Neuronal stem cell (in vitro differentiated cells): Measurements from ENCODE around the gene VSTM4.

Source experiments
- DNase-seq: peaks from one replicate; pipeline ENCODE4 v3.0.0-alpha.2; 2013; ENCODE audit warnings: low spot score
- H2AFZ ChIP-seq: one replicate; pipeline ENCODE4 v1.6.1; 2013; ENCODE audit warnings: mild to moderate bottlenecking, low read length, inconsistent platforms
- H2AK5ac ChIP-seq: 2 replicates; pipeline ENCODE4 v1.6.1; 2013; ENCODE audit warnings: low read depth, mild to moderate bottlenecking, inconsistent platforms, low read length, moderate library complexity, mixed read lengths
- H2BK120ac ChIP-seq: 2 replicates; pipeline ENCODE4 v1.6.1; 2013; ENCODE audit warnings: low read depth, mild to moderate bottlenecking, inconsistent platforms, low read length, moderate library complexity, mixed read lengths
- H2BK12ac ChIP-seq: one replicate; pipeline ENCODE4 v1.6.1; 2013; ENCODE audit warnings: low read length, inconsistent platforms
- H2BK15ac ChIP-seq: 2 replicates; pipeline ENCODE4 v1.6.1; 2013; ENCODE audit warnings: mild to moderate bottlenecking, low read length, inconsistent platforms, mixed read lengths
- H2BK5ac ChIP-seq: one replicate; pipeline ENCODE4 v1.6.1; 2013; ENCODE audit warnings: inconsistent platforms, mild to moderate bottlenecking, low read length, moderate library complexity
- H3K14ac ChIP-seq: one replicate; pipeline ENCODE4 v1.6.1; 2013; ENCODE audit warnings: low read length, inconsistent platforms
- H3K18ac ChIP-seq: 2 replicates; pipeline ENCODE4 v1.6.1; 2013; ENCODE audit warnings: low read length, inconsistent platforms
- H3K23ac ChIP-seq: 2 replicates; pipeline ENCODE4 v1.6.1; 2013; ENCODE audit warnings: low read depth, mild to moderate bottlenecking, mixed read lengths, low read length, inconsistent platforms; ENCODE audit not compliant: poor library complexity
- H3K27ac ChIP-seq: replicated peaks from 3 replicates; pipeline ENCODE4 v1.5.1; 2013; ENCODE audit warnings: low read length, inconsistent platforms
- H3K27me3 ChIP-seq, 3 experiments: 2 replicates each; pipeline ENCODE4 v1.6.1; 2013; ENCODE audit warnings: low read length in 3 of 3, mild to moderate bottlenecking in 2 of 3, inconsistent platforms in 1 of 3, low read depth in 1 of 3, mixed read lengths in 1 of 3, moderate library complexity in 1 of 3; ENCODE audit not compliant: control insufficient read depth in 3 of 3, insufficient read depth in 3 of 3
- H3K36me3 ChIP-seq, 2 donors: replicated peaks in 1 of 2; 2 replicates each; pipeline ENCODE4 v1.6.1; 2013; ENCODE audit warnings: low read length in 2 of 2; ENCODE audit not compliant: control insufficient read depth in 2 of 2, insufficient read depth in 2 of 2
- H3K4ac ChIP-seq: 2 replicates; pipeline ENCODE4 v1.6.1; 2013; ENCODE audit warnings: inconsistent platforms, mild to moderate bottlenecking, low read length, moderate library complexity
- H3K4me1 ChIP-seq, 2 donors: 1 replicate in 1 of 2; 2 replicates in 1 of 2; pipeline ENCODE4 v1.6.1; 2013; ENCODE audit warnings: low read length in 2 of 2, low read depth in 1 of 2; ENCODE audit not compliant: control insufficient read depth in 2 of 2, insufficient read depth in 1 of 2
- H3K4me2 ChIP-seq: one replicate; pipeline ENCODE4 v1.6.1; 2013; ENCODE audit warnings: mild to moderate bottlenecking, low read length, inconsistent platforms; ENCODE audit not compliant: insufficient read depth, poor library complexity, severe bottlenecking
- H3K4me3 ChIP-seq, 2 donors: 2 replicates each; pipeline ENCODE4 v1.5.1; 2013; ENCODE audit warnings: low read length in 2 of 2, mild to moderate bottlenecking in 2 of 2, inconsistent platforms in 1 of 2, moderate library complexity in 1 of 2
- H3K79me1 ChIP-seq: one replicate; pipeline ENCODE4 v1.6.1; 2013; ENCODE audit warnings: low read depth, mild to moderate bottlenecking, inconsistent platforms, low read length, moderate library complexity
- H3K9ac ChIP-seq: one replicate; pipeline ENCODE4 v1.6.1; 2013; ENCODE audit warnings: mild to moderate bottlenecking, low read depth, low read length, inconsistent platforms; ENCODE audit not compliant: poor library complexity
- H3K9me3 ChIP-seq, 2 donors: replicated peaks in 1 of 2; 2 replicates each; pipeline versions ENCODE3 to v1.6.1; 2013; ENCODE audit warnings: low read length in 2 of 2, mild to moderate bottlenecking in 2 of 2, inconsistent platforms in 1 of 2, low read depth in 1 of 2, mixed read lengths in 1 of 2, moderate library complexity in 1 of 2; ENCODE audit not compliant: control insufficient read depth in 2 of 2, insufficient read depth in 1 of 2
- H4K8ac ChIP-seq: one replicate; pipeline ENCODE4 v1.6.1; 2013; ENCODE audit warnings: low read depth, mild to moderate bottlenecking, inconsistent platforms, low read length, moderate library complexity
- H4K91ac ChIP-seq: one replicate; pipeline ENCODE4 v1.6.1; 2013; ENCODE audit warnings: low read length, low read depth, mild to moderate bottlenecking, inconsistent platforms; ENCODE audit not compliant: poor library complexity
- WGBS, 2 donors: extraction: QIAGEN DNeasy Blood & Tissue Kit; methylation state at CpG; one replicate each; pipeline ENCODE4 v1.1.7; 2013; ENCODE audit warnings: missing lambda C conversion rate in 2 of 2, mixed read lengths in 1 of 2; ENCODE audit not compliant: insufficient read length in 2 of 2, insufficient replicate concordance in 1 of 2; ENCODE audit errors: extremely low coverage in 2 of 2; 5-methylcytosine and 5-hydroxymethylcytosine counted together

The VSTM4 gene

GRCh38 chr10:49079499-49079898 lies 35.8 kb downstream of the VSTM4 start:
- no peak overlapping the region for H3K4ac ChIP-seq
- peaks cover 0 to 2% of the 10 kb centered on the region in 2 donors for H3K36me3 ChIP-seq
- H2BK5ac ChIP-seq: no peak overlapping the region
- no peak overlapping the region for H2BK12ac ChIP-seq
- WGBS, 2 donors: no CpG with 5 or more reads among the region's 3 CpGs
- no peak overlapping the region for H4K8ac ChIP-seq
- H3K79me1 ChIP-seq: no peaks in the 10 kb centered on the region
- H2AK5ac ChIP-seq: no peak overlapping the region
- no peak for DNase-seq
- H2BK120ac ChIP-seq: no peak overlapping the region
- no peak overlapping the region for H3K14ac ChIP-seq
- no peak overlapping the region for H2AFZ ChIP-seq
- no peak overlapping the region for H3K23ac ChIP-seq
- peaks cover 0 to 29% (median 0%) of the 10 kb centered on the region in 3 experiments for H3K27me3 ChIP-seq
- peaks cover 19 to 38% of the 10 kb centered on the region in 2 donors for H3K4me1 ChIP-seq
- peaks cover 0 to 4% of the 10 kb centered on the region in 2 donors for H3K9me3 ChIP-seq
- no peak overlapping the region for H3K4me2 ChIP-seq
- no peak overlapping the region for H3K27ac ChIP-seq
- H3K4me3 ChIP-seq: no peak overlapping the region
- H3K18ac ChIP-seq: no peak overlapping the region
- H4K91ac ChIP-seq: no peak overlapping the region
- H3K9ac ChIP-seq: no peak overlapping the region
- H2BK15ac ChIP-seq: no peak overlapping the region

DNA sequence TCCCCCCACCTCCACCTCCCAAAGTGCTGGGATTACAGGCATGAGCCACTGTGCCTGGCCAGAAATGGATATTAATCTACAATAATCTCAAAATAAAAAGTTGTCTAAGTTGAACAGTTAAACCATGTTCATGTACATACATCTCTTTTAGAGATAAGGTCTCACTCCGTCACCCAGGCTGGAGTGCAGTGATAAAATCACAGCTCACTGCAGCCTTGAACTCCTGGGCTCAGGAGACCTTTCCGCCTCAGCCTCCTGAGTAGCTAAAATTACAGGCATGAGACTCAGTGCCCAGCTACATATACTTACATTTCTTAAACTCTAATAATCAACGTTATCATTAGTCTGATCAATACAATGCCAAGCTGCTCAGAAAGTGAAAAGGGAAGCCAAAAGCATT lies 36.2 kb downstream of the VSTM4 start:
- H2BK120ac ChIP-seq: no peak overlapping the region
- H3K27me3 ChIP-seq: peaks cover 0 to 25% (median 0%) of the 10 kb centered on the region in 3 experiments
- whole genome bisulfite sequencing, 2 donors: no CpG with 5 or more reads among the region's 3 CpGs
- no peak overlapping the region for H2AFZ ChIP-seq
- H3K14ac ChIP-seq: no peak overlapping the region
- no peak overlapping the region for H3K9ac ChIP-seq
- H3K36me3 ChIP-seq: peaks cover 0 to 2% of the 10 kb centered on the region in 2 donors
- no peaks in the 10 kb centered on the region for H3K79me1 ChIP-seq
- H2BK15ac ChIP-seq: no peak overlapping the region
- no peak overlapping the region for H2BK12ac ChIP-seq
- H3K4ac ChIP-seq: no peak overlapping the region
- DNase-seq: no peak
- H3K9me3 ChIP-seq: no peaks in the 10 kb centered on the region
- H3K4me3 ChIP-seq: no peak overlapping the region
- no peak overlapping the region for H4K8ac ChIP-seq
- no peak overlapping the region for H4K91ac ChIP-seq
- H3K4me1 ChIP-seq: peaks cover 19 to 36% of the 10 kb centered on the region in 2 donors
- H2BK5ac ChIP-seq: no peak overlapping the region
- H3K23ac ChIP-seq: no peak overlapping the region
- no peak overlapping the region for H3K18ac ChIP-seq
- H3K4me2 ChIP-seq: no peak overlapping the region
- H2AK5ac ChIP-seq: no peak overlapping the region
- no peak overlapping the region for H3K27ac ChIP-seq

DNA sequence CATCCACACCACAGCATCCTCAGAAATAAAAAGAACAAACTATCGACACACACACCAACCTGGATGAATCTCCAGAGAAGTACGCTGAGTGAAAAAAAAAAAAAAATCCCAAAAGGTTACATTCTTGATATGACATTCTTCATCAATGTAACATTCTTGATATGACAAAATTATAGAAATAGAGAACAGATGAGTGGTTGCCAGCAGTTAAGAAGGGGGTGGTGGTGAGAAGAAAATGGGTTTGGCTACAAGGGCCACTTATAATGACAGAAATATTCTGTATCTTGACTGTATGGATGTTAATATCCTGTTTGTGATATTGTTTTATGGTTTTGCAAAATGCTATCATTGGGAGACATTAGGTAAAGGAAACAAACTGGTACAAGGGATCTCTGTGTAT lies 36.9 kb downstream of the VSTM4 start:
- Histone ChIP-seq H3K27ac (no peak overlapping the region), H2BK12ac (no peak overlapping the region), H3K14ac (no peak overlapping the region), H3K4ac (no peak overlapping the region), H3K36me3 (peaks cover 0 to 2% of the 10 kb centered on the region in 2 donors), H2AK5ac (no peak overlapping the region), H3K79me1 (no peaks in the 10 kb centered on the region), H3K18ac (no peak overlapping the region), H4K8ac (no peak overlapping the region), H3K4me1 (peaks cover 16 to 30% of the 10 kb centered on the region in 2 donors), H2BK120ac (no peak overlapping the region), H3K9me3 (no peaks in the 10 kb centered on the region), H3K4me2 (no peak overlapping the region), H2BK15ac (no peak overlapping the region), H2AFZ (no peak overlapping the region), H3K23ac (no peak overlapping the region), H2BK5ac (no peak overlapping the region), H3K27me3 (peaks cover 0 to 22% (median 0%) of the 10 kb centered on the region in 3 experiments), H3K9ac (no peak overlapping the region), H4K91ac (no peak overlapping the region), H3K4me3 (no peak overlapping the region)
- DNase-seq: no peak
- WGBS, 2 donors: no CpG with 5 or more reads among the region's 2 CpGs

DNA sequence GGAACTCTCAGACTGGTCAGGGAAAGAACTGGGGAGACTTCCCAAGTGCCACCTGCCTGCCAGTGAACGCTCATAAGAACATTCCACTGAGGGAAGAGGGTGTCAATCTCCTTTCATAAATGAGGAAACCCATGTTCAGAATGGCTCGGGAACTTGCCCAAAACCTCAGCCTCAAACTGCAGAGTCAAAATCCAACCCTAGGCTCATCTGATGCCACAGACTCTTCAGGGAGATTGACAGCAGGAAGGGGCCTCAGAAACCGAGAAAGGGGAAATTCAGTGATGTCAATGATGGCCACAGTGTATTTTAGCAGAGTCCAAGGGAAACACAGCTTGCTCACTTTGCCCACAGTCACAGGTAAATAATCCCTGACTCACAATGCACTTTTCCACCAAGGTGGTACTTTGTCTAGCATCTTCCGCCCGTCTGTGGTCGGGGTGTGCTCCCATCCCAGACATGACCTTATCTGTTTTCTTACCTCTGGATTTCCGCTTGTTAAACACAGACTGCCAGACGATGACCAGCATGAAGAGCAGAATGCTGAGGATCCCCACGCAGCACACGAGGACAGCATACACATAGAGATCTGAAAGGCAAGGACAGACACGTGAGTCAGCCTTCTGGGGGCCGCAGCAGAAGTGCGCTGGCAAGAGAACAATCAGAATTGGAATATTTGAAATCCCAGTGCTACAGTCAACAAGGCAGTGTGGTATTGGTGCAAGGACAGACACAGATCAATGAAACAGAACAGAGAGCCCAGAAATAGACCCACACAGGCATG lies 38.4 kb downstream of the VSTM4 start:
- Histone ChIP-seq H3K79me1 (no peaks in the 10 kb centered on the region), H3K27ac (no peak overlapping the region), H3K4me2 (no peak overlapping the region), H2BK120ac (no peak overlapping the region), H2BK5ac (no peak overlapping the region), H2BK12ac (no peak overlapping the region), H3K9me3 (no peaks in the 10 kb centered on the region), H3K27me3 (peaks cover 0 to 22% (median 0%) of the 10 kb centered on the region in 3 experiments), H3K23ac (no peak overlapping the region), H2AK5ac (no peak overlapping the region), H2AFZ (no peak overlapping the region), H3K4me3 (no peak overlapping the region), H4K8ac (no peak overlapping the region), H3K4ac (no peak overlapping the region), H3K18ac (no peak overlapping the region), H3K9ac (no peak overlapping the region), H4K91ac (no peak overlapping the region), H3K14ac (no peak overlapping the region), H3K4me1 (peaks cover 10 to 15% of the 10 kb centered on the region in 2 donors), H3K36me3 (peaks cover 0 to 2% of the 10 kb centered on the region in 2 donors), H2BK15ac (no peak overlapping the region)
- no CpG with 5 or more reads among the region's 13 CpGs for WGBS, 2 donors
- no peak for DNase-seq
